MM.1S (cell line): ENCODE data around the gene EPHB1.

ENCODE experiments used
- DNase-seq: peaks from one replicate; pipeline ENCODE4 v3.0.0-alpha.2; 2015
- H2AFZ ChIP-seq: fragments of 300-600 bp; sonication (generic); 2 replicates; pipeline ENCODE4 v1.6.0; 2016; ENCODE audit warnings: antibody characterized with exemption, low read length
- H3F3A ChIP-seq: fragments of 300-600 bp; sonication (generic); 2 replicates; pipeline ENCODE4 v1.6.1; 2016; ENCODE audit warnings: mild to moderate bottlenecking, antibody characterized with exemption, low read length, moderate library complexity, mixed read lengths; ENCODE audit not compliant: insufficient read depth
- H3K27ac ChIP-seq: fragments of 300-600 bp; sonication (generic); 2 replicates; pipeline ENCODE4 v1.5.1; 2016; ENCODE audit warnings: mild to moderate bottlenecking, low read length
- H3K27me3 ChIP-seq: fragments of 300-600 bp; sonication (generic); replicated peaks from 2 replicates; pipeline ENCODE4 v1.6.0; 2016; ENCODE audit warnings: low read length; ENCODE audit not compliant: insufficient read depth
- H3K36me3 ChIP-seq: fragments of 300-600 bp; sonication (generic); replicated peaks from 2 replicates; pipeline ENCODE4 v1.6.1; 2016; ENCODE audit warnings: mild to moderate bottlenecking, low read length, mixed read lengths; ENCODE audit not compliant: insufficient read depth
- H3K4me1 ChIP-seq: fragments of 300-600 bp; sonication (generic); 2 replicates; pipeline ENCODE4 v1.6.1; 2016; ENCODE audit warnings: low read length, mixed read lengths
- H3K4me2 ChIP-seq: fragments of 300-600 bp; sonication (generic); 2 replicates; pipeline ENCODE4 v1.6.0; 2016; ENCODE audit warnings: low read depth, low read length
- H3K4me3 ChIP-seq: fragments of 300-600 bp; sonication (generic); 2 replicates; pipeline ENCODE4 v1.5.1; 2016; ENCODE audit warnings: low read length, mixed read lengths
- H3K79me2 ChIP-seq: fragments of 300-600 bp; sonication (generic); 2 replicates; pipeline ENCODE4 v1.6.1; 2016; ENCODE audit warnings: mixed run types, low read length, mixed read lengths
- H3K9ac ChIP-seq: fragments of 300-600 bp; sonication (generic); 2 replicates; pipeline ENCODE4 v1.6.1; 2016; ENCODE audit warnings: low read length, mixed read lengths
- H3K9me2 ChIP-seq: fragments of 300-600 bp; sonication (generic); replicated peaks from 2 replicates; pipeline ENCODE4 v1.6.1; 2016; ENCODE audit warnings: mild to moderate bottlenecking, low read length, mixed read lengths; ENCODE audit not compliant: insufficient read depth
- H3K9me3 ChIP-seq: fragments of 300-600 bp; sonication (generic); replicated peaks from 2 replicates; pipeline ENCODE4 v1.6.1; 2016; ENCODE audit warnings: mild to moderate bottlenecking, low read length, mixed read lengths; ENCODE audit not compliant: insufficient read depth
- H4K20me1 ChIP-seq: fragments of 300-600 bp; sonication (generic); 2 replicates; pipeline ENCODE4 v1.6.1; 2016; ENCODE audit warnings: mild to moderate bottlenecking, low read length, moderate library complexity, mixed read lengths; ENCODE audit not compliant: insufficient read depth
- EZH2 ChIP-seq: fragments of 300-600 bp; sonication (generic); optimal IDR thresholded peaks from 2 replicates; pipeline ENCODE3; 2017; ENCODE audit warnings: low read depth, mild to moderate bottlenecking, antibody characterized with exemption, low read length, mixed read lengths
- EZH2phosphoT487 ChIP-seq: fragments of 300-600 bp; sonication (generic); IDR thresholded peaks from 2 replicates; pipeline ENCODE4 v1.6.1; 2018; ENCODE audit warnings: antibody characterized with exemption, low read length
- TF ChIP-seq, protein P1 (sequence below): fragments of 300-600 bp; sonication (generic); IDR thresholded peaks from 2 replicates; pipeline ENCODE4 v1.5.1; 2016; ENCODE audit warnings: antibody characterized with exemption, low read length, mixed read lengths

EPHB1 gene

GRCh38 chr3:135172191-135172869, 377.3 kb downstream of the EPHB1 start:
- H3K36me3 ChIP-seq = no peaks in the 10 kb centered on the region
- H3K4me2 ChIP-seq = no peak overlapping the region
- no peaks in the 10 kb centered on the region for H3K9me3 ChIP-seq
- no peak overlapping the region for H3K4me3 ChIP-seq
- no peaks in the 10 kb centered on the region for H4K20me1 ChIP-seq
- H2AFZ ChIP-seq = no peak overlapping the region
- no peak for DNase-seq
- TF ChIP-seq EZH2phosphoT487 = no peak
- no peak for TF ChIP-seq EZH2
- TF ChIP-seq, protein P1, sequence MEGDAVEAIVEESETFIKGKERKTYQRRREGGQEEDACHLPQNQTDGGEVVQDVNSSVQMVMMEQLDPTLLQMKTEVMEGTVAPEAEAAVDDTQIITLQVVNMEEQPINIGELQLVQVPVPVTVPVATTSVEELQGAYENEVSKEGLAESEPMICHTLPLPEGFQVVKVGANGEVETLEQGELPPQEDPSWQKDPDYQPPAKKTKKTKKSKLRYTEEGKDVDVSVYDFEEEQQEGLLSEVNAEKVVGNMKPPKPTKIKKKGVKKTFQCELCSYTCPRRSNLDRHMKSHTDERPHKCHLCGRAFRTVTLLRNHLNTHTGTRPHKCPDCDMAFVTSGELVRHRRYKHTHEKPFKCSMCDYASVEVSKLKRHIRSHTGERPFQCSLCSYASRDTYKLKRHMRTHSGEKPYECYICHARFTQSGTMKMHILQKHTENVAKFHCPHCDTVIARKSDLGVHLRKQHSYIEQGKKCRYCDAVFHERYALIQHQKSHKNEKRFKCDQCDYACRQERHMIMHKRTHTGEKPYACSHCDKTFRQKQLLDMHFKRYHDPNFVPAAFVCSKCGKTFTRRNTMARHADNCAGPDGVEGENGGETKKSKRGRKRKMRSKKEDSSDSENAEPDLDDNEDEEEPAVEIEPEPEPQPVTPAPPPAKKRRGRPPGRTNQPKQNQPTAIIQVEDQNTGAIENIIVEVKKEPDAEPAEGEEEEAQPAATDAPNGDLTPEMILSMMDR = no peak
- H3K27me3 ChIP-seq = no peaks in the 10 kb centered on the region
- no peak overlapping the region for H3K27ac ChIP-seq
- H3K79me2 ChIP-seq = no peaks in the 10 kb centered on the region
- H3K9me2 ChIP-seq = no peaks in the 10 kb centered on the region
- no peaks in the 10 kb centered on the region for H3F3A ChIP-seq
- no peaks in the 10 kb centered on the region for H3K4me1 ChIP-seq
- H3K9ac ChIP-seq = no peak overlapping the region

DNA sequence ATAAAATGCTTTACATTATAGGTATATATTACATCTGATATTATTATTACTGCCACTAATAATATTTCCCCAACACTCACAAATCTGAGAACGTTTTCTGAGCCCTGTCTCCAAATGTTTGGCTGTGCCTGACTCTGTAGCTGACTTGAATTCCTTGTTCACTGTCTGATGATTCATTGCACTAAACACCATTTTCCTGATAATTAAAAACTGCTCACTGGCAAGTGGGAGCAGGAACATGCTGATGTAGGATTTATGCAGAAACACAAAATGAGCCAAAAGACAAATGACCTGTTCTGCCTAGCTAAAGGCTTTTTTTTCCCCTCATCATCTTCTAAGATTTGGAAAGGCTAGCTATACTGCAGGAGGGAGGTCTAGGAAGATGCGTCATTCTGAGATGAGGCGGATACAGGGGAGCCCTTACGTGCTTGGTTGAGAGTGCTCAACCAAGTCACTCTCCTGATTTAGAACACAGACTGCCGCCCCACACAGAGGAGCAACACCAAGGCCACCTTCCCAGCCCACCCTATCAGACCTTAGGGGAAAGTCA, 380.7 kb downstream of the EPHB1 start:
- Histone ChIP-seq H3K36me3 (no peaks in the 10 kb centered on the region), H3K9me2 (no peaks in the 10 kb centered on the region), H3K27ac (no peak overlapping the region), H3K4me2 (no peak overlapping the region), H3K4me3 (no peak overlapping the region), H3K9me3 (no peaks in the 10 kb centered on the region), H3K79me2 (no peaks in the 10 kb centered on the region), H3K4me1 (no peaks in the 10 kb centered on the region), H3K27me3 (no peaks in the 10 kb centered on the region), H2AFZ (no peak overlapping the region), H4K20me1 (no peaks in the 10 kb centered on the region), H3F3A (no peaks in the 10 kb centered on the region), H3K9ac (no peak overlapping the region)
- TF ChIP-seq EZH2 (no peak), EZH2phosphoT487 (no peak)
- TF ChIP-seq, protein P1 = no peak
- no peak for DNase-seq

DNA sequence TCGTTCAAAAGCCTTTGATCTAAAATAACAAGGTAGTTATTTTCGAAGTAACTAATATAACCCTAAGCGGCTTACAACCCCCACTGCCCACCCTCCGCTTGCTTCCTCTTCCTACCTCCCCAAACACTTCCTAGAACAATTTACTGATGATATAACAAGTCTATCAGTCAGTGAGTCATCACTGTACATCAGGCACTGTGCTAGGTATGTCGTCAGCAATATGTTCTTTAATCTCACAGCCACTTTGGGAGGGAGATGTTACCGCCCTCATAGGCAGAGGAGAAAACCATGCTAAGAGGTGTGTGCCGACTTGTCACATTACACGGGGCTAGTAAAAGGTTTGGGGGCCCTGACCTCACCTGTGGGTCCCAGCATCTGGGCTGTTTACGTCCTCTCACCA, 381.8 kb downstream of the EPHB1 start:
- no peak overlapping the region for H2AFZ ChIP-seq
- H4K20me1 ChIP-seq = no peaks in the 10 kb centered on the region
- H3K4me2 ChIP-seq = no peak overlapping the region
- H3K9me2 ChIP-seq = no peaks in the 10 kb centered on the region
- no peak overlapping the region for H3K27ac ChIP-seq
- no peaks in the 10 kb centered on the region for H3F3A ChIP-seq
- H3K4me1 ChIP-seq = no peaks in the 10 kb centered on the region
- H3K36me3 ChIP-seq = no peaks in the 10 kb centered on the region
- no peaks in the 10 kb centered on the region for H3K9me3 ChIP-seq
- H3K4me3 ChIP-seq = no peak overlapping the region
- no peak overlapping the region for H3K9ac ChIP-seq
- no peak for DNase-seq
- TF ChIP-seq EZH2 (no peak), EZH2phosphoT487 (no peak)
- TF ChIP-seq, protein P1 = no peak
- no peaks in the 10 kb centered on the region for H3K79me2 ChIP-seq
- no peaks in the 10 kb centered on the region for H3K27me3 ChIP-seq
